GM12878 (cell line): ENCODE measurements around the gene WDTC1. TPM values are rescaled to one million over a fixed set of nuclear protein-coding genes. Genes with fewer than 3 reads are reported as not detected.
A peak's percentile ranks its signal among the peaks of the same experiment; 100 is the strongest.

Experiments used
- CBFB ChIP-seq: IDR thresholded peaks from 2 replicates; pipeline ENCODE4 v1.6.1; 2016; ENCODE audit warnings: antibody characterized with exemption, low read depth
- CREB1 ChIP-seq: IDR thresholded peaks from 2 replicates; pipeline ENCODE4 v1.6.1; 2012; ENCODE audit warnings: low read depth, mild to moderate bottlenecking, inconsistent platforms
- DPF2 ChIP-seq: fragments of 450-650 bp; IDR thresholded peaks from 2 replicates; pipeline ENCODE4 v1.6.1; 2017; ENCODE audit warnings: mild to moderate bottlenecking
- EGR1 ChIP-seq, 2 experiments: IDR thresholded peaks; 1 replicate in 1 of 2; 2 replicates in 1 of 2; pipeline ENCODE4 v1.6.1; 2011 to 2012; ENCODE audit warnings: low read depth in 2 of 2, low read length in 2 of 2, borderline replicate concordance in 1 of 2, mild to moderate bottlenecking in 1 of 2, moderate library complexity in 1 of 2
- FOXK2 ChIP-seq: fragments of 450-650 bp; IDR thresholded peaks from 2 replicates; pipeline ENCODE4 v1.6.1; 2017; ENCODE audit warnings: mild to moderate bottlenecking, moderate library complexity
- IKZF2 ChIP-seq, 2 experiments: fragments of 450-650 bp; IDR thresholded peaks; 2 replicates each; pipeline ENCODE4 v1.6.1; 2017; ENCODE audit warnings: mild to moderate bottlenecking in 2 of 2, moderate library complexity in 2 of 2
- IRF3 ChIP-seq: fragments of 450-650 bp; IDR thresholded peaks from 2 replicates; pipeline ENCODE4 v1.6.1; 2014; ENCODE audit warnings: mild to moderate bottlenecking
- NFXL1 ChIP-seq: fragments of 450-650 bp; IDR thresholded peaks from 2 replicates; pipeline ENCODE4 v1.6.1; 2017; ENCODE audit warnings: antibody characterized with exemption, mild to moderate bottlenecking, borderline replicate concordance
- PAX8 ChIP-seq: fragments of 450-650 bp; IDR thresholded peaks from 2 replicates; pipeline ENCODE4 v1.6.1; 2017; ENCODE audit warnings: mild to moderate bottlenecking, moderate library complexity
- POU2F2 ChIP-seq: IDR thresholded peaks from 3 replicates; pipeline ENCODE4 v1.6.1; 2011; ENCODE audit warnings: low read depth, mild to moderate bottlenecking, low read length, borderline replicate concordance
- SKIL ChIP-seq: fragments of 450-650 bp; IDR thresholded peaks from 2 replicates; pipeline ENCODE4 v1.6.1; 2017; ENCODE audit warnings: mild to moderate bottlenecking, low read depth, inconsistent platforms; ENCODE audit not compliant: poor library complexity, severe bottlenecking
- SPI1 ChIP-seq: IDR thresholded peaks from 2 replicates; pipeline ENCODE4 v1.6.1; 2011; ENCODE audit warnings: low read depth, mild to moderate bottlenecking, low read length, moderate library complexity, borderline replicate concordance; ENCODE audit not compliant: insufficient read depth
- SREBF2 ChIP-seq: IDR thresholded peaks from 2 replicates; pipeline ENCODE4 v1.6.1; 2012; ENCODE audit warnings: mild to moderate bottlenecking, low read length
- STAT1 ChIP-seq: fragments of 450-650 bp; conservative IDR thresholded peaks from 2 replicates; pipeline ENCODE4 v1.6.1; 2014; ENCODE audit warnings: antibody characterized with exemption, mild to moderate bottlenecking
- STAT3 ChIP-seq: IDR thresholded peaks from 2 replicates; pipeline ENCODE4 v1.6.1; 2011; ENCODE audit warnings: low read depth, low read length, improper control_type of control experiment
- SUZ12 ChIP-seq: fragments of 200-600 bp; sonication (generic); IDR thresholded peaks from one replicate; pipeline ENCODE4 v1.6.1; 2018; ENCODE audit warnings: antibody characterized with exemption, mild to moderate bottlenecking; ENCODE audit not compliant: unreplicated experiment
- TCF12 ChIP-seq: IDR thresholded peaks from 2 replicates; pipeline ENCODE4 v1.6.1; 2011; ENCODE audit warnings: low read depth, mild to moderate bottlenecking, low read length
- ZBTB11 ChIP-seq: fragments of 450-650 bp; formaldehyde crosslinking; IDR thresholded peaks from 2 replicates; pipeline ENCODE4 v1.5.0; 2022; ENCODE audit warnings: mild to moderate bottlenecking, missing genetic modification characterization
- polyA plus RNA-seq, 11 experiments: library from polyadenylated mRNA; depleted of rRNA in 4 of 11; unstranded in 6 of 11; stranded (reverse) in 5 of 11; fragments of >200 nt; fragmentation: Nextera tagmentation in 4 of 11; fragmentation: Illumina TruSeq in 1 of 11; extraction: Ambion mirVana in 4 of 11; extraction: Trizol in 1 of 11; gene quantifications; 1 replicate in 1 of 11; 2 replicates in 10 of 11; pipeline versions ENCODE4 v1.2.1 to v1.2.3, GENCODE V29; 2011 to 2016; ENCODE audit warnings: inconsistent platforms in 2 of 11, missing spikeins in 2 of 11, low read depth in 1 of 11
- total RNA-seq, 4 experiments: library from RNA; depleted of rRNA in 3 of 4; stranded (reverse); fragments of >200 nt in 3 of 4; fragmentation: Illumina TruSeq in 1 of 4; extraction: Trizol in 1 of 4; gene quantifications; 2 replicates each; pipeline versions ENCODE4 v1.2.1 to v1.2.3, GENCODE V29; 2013 to 2021
- TF ChIP-seq, protein P1 (sequence below): fragments of 450-650 bp; IDR thresholded peaks from 2 replicates; pipeline ENCODE4 v1.6.1; 2017; ENCODE audit warnings: low read depth, mild to moderate bottlenecking, moderate library complexity

Gene WDTC1
- total and polyA plus RNA-seq, 10 of the 15 experiments (the other 5 are each of a cell fraction or from before 2014, with no cell fraction given) = 0.21 to 28.7 (median 7.6) TPM

GRCh38 chr1:27321813-27322568, 87.6 kb downstream of the WDTC1 start, which contains the start of gene TMEM222 (continued):
- TF ChIP-seq, protein P1, sequence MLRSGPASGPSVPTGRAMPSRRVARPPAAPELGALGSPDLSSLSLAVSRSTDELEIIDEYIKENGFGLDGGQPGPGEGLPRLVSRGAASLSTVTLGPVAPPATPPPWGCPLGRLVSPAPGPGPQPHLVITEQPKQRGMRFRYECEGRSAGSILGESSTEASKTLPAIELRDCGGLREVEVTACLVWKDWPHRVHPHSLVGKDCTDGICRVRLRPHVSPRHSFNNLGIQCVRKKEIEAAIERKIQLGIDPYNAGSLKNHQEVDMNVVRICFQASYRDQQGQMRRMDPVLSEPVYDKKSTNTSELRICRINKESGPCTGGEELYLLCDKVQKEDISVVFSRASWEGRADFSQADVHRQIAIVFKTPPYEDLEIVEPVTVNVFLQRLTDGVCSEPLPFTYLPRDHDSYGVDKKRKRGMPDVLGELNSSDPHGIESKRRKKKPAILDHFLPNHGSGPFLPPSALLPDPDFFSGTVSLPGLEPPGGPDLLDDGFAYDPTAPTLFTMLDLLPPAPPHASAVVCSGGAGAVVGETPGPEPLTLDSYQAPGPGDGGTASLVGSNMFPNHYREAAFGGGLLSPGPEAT = peak; percentile 89
- TF ChIP-seq DPF2 (peak; percentile 69), CREB1 (peak; percentile 98), ZBTB11 (CRISPR knock-in tag) (peak; percentile 98), EGR1 (IDR thresholded peaks at IDR 0.05; ENCODE audit: borderline replicate concordance in 1 of 2, low read depth in 2 of 2, low read length in 2 of 2) (peak; percentile 40 to 96), SKIL (no peak), PAX8 (no peak), IRF3 (peak; percentile 71; the same call in 1 of the 2 replicates), STAT3 (no peak), POU2F2 (peak; percentile 55; the same call in 2 of the 3 replicates), CBFB (no peak), SPI1 (peak; percentile 58), SREBF2 (peak; percentile 45; the same call in 1 of the 2 replicates), STAT1 (peak; percentile 96; the same call in 1 of the 2 replicates), FOXK2 (peak; percentile 90), TCF12 (peak; percentile 28; the same call in 1 of the 2 replicates), SUZ12 (no peak), IKZF2 (IDR thresholded peaks at IDR 0.05) (peak; percentile 55 to 67; a peak in 3 of 4 replicates), NFXL1 (no peak)
